HG03457 (cell line): ENCODE measurements around the gene XPR1.

Experiments
- ATAC-seq: cut with Tn5 transposase; IDR thresholded peaks from one replicate; pipeline ENCODE4 v1.9.1; 2021; ENCODE audit warnings: moderate number of reproducible peaks; ENCODE audit not compliant: unreplicated experiment

The XPR1 gene

DNA sequence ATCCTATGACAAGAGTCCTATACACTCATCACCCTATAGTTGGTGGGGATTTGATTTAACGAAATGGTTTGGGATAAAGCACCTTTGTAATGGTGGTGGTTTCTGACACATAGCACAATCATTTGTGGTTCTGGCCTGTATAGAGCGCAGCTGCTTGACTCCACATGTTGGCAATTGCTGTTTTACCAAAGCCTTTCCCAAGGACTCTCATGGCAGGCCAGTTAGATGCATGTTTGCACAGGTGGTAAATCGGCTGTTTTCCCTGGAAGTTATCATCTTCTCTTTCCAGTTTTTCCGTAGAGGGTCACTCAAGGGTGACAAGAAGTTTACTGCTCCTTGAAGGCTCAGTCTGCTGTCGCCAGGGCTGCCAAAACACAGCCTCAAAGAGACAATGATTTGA, 17.1 kb upstream of the XPR1 start:
- ATAC-seq = no peak

DNA sequence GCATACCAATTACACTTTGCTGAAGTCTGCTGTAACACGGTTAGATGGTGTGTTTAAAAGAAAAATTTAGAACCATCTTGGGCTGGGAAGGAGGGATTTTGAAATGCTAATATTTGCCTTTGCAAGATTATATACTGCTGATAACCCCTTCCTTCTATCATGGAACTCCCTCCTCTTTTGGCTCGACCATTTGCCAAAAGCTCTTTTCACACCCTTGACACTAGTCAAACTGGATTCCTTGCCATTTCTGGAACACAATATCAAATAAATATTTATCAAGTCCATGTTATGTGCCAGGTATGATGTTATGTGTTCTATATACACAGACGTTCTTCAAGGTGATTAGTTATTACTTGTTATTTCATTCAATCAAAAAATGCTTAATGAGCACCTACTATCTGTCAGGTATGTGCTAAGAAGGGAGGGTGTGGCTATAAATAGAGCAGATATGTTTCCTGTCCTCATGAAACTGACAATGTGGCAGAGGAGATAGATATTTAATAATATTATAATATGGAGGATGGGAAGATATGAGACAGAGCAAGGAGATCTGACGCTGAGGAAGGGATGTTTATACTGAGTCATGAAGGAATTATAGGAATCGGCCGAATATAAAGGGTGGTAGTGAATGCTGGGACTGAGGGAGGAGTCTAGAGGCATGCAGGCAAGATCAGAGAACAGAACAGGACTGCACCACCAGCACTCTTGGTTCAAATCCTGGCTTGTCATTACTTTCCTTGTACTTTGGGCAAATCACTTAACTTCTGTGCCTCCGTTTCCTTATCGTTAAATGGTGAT, 16.1 kb upstream of the XPR1 start:
- ATAC-seq = no peak

DNA sequence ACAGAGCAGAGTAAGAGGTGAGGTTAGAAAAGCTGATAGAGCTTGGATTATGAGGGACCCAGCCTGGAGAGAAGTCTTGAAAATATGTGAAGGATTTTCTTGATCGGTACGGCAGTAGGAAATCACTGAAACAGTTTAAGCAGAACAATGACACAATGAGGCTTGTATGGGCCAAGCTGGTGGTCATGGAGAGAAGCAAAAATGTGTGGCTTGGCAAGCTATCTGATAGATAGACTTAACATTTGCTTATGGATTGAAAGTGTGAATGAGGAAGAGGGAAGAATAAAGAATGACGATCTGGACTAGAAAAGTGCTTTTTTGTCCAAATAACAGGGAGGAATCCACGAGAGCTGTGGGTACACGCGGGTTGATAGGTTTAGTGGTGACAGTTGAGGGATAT, 15.4 kb upstream of the XPR1 start:
- no peak for ATAC-seq

DNA sequence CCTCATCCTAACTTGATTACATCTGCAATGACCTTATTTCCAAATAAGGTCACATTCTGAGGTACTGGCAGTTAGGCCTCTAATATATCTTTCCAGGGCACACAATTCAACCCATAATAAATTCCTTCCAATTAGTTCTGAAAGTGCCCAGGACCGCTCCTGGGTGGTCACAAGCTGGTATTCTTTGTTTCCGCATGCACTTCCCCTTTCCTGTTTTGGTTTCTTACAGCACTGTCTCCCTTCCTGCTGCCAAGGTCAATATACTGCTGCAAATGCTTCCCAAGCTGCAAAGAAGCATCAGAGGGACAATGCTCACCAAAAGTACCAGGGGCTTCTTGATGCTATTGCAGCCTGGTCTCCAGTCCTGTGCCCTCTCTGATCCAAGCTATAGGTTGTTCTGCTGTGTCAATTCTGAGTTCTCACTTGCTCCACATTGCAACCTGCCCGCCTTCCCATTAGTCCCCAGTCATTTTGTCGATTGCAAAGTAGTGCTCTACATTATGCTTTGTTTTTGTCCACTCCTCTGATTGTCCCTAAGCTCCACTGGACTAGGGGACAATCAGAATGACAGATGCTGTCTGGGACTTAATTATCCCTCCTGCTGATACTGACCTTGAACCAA, 13.9 kb upstream of the XPR1 start:
- ATAC-seq = no peak

DNA sequence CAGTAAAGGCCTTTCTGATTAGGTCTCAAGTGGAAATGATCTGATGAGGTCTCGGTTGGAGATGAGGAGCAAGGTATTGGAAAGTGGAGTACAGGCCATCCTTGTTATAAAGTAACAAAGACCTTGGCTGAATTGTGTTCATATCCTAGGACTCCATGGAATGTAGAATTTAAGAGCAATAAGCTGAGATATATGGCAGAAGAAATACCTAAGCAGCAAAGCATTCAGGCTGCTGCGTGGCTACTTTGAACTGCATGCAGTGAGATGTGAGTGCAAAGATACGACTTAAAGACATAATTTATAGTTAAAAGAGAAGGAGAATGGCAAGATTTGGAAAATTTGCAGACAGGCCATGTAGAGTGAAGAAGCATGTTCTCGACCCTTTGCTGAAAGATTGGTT, 11.2 kb upstream of the XPR1 start:
- ATAC-seq = no peak

DNA sequence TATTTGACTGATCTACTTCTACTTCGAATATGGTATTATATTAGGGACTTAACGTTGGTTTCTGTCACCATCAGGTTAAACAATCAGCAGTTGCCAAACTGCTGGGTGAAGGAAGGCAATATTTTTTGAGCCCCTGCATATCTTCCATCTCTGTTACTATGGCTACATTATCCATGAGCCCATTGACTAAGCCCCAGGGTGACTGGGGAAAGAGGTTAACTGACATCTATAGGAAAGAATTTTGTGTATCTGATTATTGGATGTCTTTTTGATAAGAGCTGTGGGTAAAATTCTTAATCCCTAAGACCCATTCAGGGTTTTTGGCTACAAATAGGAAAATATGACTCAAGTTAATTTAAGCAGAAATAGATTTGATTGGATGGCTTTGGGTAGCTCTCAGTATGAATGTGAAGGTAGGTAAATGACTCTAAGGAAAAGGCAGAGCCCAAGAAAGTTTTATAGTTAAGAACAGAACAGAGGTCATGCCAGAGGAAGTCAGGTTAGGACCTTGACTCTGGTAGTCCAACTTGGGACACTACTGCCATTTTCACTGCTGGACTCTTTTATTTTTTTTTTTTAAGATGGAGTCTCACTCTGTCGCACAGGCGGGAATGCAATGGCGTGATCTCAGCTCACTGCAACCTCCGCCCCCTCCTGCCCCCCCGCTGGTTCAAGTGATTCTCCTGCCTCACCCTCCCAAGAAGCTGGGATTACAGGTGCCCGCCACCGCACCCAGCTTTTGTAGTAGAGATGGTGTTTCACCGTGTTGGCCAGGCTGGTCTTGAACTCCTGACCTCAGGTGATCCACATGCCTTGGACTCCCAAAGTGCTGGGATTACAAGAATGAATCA, 8.9 kb upstream of the XPR1 start:
- no peak for ATAC-seq

DNA sequence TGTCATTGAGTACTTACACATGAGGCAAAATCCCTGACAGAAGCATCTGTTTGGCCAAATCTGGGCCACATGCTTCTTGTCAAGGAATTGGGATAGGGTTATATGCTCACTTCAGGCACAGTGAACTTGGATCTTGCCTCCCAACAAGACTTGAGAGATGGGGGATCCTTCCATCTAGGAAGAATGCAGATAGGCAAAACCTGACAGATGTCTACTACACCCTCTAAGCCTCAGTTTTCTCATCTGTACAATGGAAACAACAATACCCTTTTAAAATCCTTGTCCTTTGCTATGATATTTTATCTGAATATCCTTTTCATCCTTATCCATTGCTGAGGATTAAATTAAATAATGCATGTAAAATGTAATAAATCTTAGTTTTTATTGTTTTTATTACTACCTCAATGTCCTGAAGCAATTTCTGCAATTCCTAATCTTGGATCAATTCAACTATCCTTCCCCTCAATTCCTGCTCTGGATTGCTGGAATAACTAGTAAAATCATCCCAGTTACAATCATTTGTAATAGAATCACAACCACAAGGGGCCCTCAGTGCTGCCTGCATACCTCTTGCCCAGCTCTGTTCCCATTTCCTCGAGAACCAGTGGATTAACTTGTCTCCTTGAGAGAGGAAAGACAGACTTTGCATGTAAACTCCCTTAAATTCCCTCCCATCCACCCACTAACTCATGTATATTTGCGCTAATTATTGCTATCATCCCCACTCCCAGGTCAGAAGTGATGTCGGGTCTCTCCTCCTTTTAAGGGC, 8.1 kb upstream of the XPR1 start:
- ATAC-seq = no peak

DNA sequence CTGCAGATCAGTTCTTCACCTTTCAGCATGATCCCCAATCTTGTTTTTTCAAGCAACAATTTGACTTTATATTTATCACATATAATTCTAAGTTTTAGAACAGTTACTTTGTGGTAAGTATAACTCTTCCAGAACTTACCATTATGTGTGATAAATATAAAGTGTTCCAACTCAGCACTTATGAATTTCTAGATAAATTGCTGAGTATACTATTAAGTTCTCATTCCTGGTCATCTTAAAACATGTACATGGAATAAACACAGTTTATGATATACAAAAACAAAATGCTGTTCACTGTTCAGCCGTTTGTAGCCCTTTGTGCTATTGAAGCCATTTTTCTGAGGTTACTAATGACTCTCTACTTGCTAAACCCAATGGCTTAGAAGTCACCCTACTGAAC, 5.1 kb upstream of the XPR1 start:
- ATAC-seq = no peak

DNA sequence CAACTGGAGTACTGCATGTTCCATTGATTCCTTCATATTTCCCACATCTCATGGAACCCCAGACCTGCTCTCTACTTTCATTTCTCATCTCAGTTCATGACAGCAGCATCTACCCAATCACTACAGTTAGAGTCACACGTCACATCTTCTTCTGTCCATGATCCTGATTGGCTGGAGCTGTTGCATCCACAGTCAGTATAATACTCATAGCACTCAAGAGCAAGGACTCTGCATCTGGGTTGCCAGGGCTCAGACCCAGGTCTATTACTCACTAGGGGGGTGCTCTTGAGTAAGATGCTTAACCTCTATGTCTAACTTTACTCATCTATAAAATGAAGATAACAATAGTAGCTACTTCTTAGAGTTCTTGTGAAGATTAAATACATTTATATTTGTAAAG, 4.4 kb upstream of the XPR1 start:
- no peak for ATAC-seq

DNA sequence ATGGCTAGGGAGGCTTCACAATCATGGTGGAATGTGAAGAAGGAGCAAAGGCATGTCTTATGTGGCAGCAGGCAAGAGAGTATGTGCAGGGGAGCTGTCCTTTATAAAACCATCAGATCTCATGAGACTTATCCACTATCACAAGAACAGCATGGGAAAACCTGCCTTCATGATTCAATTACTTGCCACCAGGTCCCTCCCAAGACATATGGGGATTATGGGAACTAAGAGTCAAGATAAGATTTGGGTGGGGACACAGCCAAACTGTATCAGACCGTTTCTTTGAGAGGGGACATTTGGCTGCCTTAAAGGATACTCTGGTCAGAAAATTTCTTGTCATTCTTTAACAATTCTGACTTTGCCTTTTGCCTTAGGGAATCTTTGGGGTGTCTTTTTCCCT, 3.2 kb upstream of the XPR1 start:
- no peak for ATAC-seq

DNA sequence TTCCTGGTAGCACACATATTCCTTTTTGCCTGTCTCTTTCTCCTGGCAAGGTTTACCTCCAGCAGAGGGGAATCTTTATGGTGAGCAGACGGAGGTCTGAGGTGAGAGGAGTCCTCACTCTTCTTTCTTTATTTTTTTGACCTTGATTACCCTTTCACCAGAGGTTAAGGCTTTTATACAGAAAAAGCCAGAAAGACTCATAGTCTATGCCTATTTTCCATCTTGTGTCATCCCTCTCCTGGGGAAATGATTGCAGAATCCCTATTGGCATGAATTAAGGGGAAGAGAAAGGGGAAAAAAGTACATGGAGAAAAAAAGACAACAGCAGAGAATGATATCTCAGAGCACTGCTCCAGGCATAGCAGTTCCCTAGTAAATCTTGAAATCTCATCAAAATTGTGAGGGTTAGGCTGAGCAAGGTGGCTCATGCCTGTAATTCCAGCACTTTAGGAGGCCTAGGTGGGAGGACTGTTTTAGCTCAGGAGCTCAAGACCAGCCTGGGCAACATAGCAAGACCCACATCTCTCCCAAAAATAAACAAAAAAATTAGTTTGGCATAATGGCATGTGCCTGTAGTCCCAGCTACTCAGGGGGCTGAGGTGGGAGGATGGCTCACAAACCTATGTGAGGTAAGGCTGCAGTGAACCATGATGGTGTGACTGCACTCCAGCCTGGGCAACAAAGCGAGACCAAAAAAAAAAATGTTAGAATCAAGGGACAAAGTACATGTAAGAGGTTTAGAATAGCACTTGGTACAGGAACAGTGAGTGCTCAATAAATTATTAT, 1.2 kb upstream of the XPR1 start:
- no peak for ATAC-seq

DNA sequence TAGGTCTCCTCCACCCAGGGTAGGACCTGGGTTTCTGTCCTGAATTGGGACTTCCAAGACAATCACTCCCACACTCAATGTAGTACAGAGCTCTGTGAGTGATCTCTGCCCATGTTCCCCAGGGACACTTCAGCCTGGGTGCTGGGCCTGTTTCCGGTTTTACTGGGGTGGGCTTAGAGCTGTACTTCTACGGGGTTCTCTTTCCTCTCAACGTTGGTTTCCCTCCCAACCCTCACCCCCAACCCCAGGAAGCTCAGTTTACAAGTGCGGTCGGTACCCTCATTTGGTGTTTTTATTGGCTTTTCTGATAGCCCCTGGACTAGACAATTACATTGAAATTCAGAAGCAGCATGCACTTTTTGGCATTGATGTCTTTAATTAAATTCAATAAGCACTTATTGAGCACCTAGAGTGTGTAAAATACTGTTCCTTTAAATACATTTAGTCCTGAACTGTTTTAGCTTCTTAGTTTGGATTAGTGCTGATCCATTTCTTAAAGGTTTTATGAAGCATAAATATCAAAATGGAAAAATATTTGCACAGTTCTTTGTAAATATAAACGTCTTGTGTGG, 542 bp upstream of the XPR1 start:
- no peak for ATAC-seq

DNA sequence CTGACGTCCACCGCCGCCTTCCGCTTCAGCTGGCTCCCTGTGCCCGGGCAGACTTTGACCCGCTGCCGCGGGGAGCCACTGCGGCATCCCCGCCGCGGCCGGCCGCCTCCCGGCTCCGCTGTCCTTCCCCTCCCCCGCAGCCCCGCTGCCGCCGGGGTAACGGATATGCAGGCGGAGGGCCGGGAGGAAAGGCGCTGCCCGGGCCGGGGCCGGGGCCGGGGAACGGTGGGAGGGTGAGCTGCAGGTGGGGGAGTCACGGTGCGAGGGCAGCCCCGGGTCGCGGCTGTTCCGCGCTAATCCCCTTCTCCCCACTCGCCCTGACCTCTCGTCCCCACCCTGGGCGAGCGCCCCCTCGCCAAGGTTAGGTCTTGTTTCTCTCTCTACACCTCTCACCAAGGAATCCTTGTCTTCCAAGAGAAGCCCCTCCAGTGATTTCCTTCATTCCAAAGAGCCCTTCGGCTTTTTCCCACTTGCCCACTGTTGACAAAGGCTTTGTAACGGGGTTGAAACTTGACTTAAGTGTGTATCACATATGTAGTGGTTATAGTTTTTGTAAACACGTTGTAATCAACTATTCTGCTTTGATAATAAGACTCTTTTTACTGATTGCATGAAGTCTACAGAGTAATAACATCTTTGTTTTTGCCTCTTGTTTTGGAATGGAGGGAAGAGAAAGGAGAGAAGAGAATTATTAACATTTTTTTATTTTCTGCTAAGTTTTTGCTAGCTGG, 669 bp downstream of the XPR1 start:
- ATAC-seq = peak; percentile 35

DNA sequence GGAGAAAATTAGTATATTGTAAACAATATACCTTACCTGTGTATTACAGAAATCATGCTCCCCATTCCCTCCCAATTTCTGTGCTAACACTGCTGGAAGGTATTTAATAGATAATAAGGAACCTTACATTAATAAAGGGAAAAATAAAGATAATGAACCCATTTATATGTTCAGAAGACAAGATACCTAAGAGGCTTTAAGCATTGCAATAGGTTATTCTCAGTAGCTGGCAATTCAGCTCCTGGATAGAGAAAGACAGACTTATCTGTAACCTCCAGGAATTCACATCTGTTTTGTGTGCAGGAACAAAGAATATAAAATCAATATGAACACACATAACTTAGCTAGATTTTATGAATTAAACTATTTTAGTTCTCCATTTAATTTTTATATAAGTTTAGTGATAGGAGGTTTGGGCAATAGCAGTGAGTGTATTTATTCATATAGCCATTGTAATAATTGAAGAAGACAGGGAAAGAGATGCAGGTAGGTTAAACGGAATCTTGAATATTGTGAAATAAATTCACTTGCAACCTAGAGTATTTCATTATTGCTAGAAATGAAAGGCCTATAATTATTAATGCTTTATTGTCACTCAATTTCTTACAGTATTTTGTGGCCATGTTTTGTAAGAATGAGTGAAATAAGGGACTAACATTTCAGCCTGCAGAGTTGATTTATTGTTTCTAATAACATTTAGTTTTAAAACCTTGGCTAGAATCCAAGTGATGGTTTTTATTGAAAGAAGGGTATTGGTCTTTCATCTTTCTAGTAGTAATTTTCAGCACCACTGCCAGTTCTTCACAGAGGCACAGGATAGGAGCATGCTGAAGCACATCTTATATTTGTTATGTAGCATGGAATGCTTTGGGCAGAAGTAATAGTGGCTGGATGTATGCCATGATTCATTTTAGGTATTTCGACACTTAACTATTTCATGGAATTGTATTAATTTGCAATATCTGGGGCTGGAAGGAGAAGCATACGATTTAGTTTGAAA, 1.5 kb downstream of the XPR1 start:
- no peak for ATAC-seq

DNA sequence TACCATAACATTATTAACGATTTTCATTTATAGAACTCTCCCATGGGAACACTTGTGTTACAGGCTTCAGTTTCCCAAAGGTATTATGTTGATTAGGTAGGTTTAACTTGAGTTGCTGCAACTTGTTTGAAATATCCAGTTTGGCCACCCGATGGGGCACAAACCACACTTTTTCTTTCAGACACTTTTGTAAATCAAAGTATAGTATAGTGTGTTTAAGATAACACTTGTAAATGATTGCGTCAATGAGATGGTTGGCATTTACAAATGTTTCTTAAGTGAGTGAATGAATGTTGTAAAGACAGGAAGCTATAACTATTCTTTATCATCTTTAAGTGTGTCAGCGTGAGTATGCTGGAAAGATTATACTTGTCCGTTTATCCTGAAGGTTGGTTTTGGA, 4.3 kb downstream of the XPR1 start:
- ATAC-seq = no peak

DNA sequence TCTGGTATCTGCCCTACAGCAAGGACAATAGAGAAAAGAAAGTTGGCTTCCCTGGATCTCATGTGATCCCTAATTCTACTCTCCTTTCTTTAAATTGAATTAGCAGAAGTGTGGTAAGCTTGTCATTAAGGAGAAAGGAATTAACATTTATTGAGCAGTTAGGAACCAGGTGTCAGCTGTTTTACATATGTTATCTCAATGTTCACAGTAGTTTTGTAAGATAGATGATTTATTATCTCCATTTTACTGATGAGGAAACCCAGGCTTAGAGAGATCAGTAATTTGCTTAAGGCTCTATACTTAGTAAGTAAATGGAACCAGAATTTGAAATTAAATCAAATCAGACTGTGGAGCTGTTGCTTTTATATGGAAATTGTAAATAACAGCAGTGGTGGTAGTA, 8.0 kb downstream of the XPR1 start:
- no peak for ATAC-seq

DNA sequence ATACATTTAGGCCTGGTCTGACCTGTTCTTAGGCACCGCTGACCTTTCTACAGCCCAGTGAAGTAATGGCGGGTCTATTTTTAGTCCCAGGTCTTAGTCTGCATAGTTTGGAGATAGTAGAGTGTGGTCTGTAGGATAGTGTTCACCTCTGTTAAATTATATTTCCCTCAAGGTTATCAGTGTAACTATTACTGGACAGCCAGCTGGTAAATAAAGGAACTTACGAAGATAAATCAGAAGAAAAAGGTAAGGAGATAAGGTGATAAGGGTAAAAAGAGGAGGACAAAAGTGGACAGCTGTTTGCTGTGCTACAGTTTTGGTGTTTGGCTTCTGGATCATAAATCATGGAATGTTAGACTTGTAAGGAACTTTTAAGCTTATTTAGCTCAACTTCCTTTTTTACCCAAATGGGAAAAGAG, 8.7 kb downstream of the XPR1 start:
- no peak for ATAC-seq

DNA sequence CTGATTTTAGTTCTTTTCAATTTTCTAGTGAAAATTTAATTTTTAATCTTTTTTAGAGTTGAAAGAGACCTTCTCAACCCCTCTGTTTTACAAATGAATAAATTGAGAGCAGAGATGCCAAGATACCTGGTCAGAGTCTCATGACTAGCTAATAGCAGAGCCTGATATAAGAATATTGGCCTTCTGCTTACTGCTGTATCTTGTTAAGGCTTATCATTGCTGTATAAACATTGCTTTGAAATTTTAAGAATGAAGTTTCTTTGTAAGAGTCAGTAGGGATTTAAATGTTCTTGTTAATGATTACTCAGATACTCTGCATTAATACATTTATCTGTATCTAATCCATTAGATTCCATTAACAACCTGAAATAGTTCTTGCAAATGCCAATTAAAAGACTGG, 9.8 kb downstream of the XPR1 start:
- no peak for ATAC-seq
